ENCODE results near the gene ZNF14.
"Not testable (repeated sequence)": the region's sequence is repeated elsewhere in the genome, so short reads cannot be mapped to it uniquely, and the experiment has no call there.

Gene ZNF14

GRCh38 chr19:19711934-19712828, 20.7 kb downstream of the ZNF14 start:
- Histone ChIP-seq H3K4me2 (ENCODE audit: low read length) (no peak overlapping the region), H3K79me2 (no peaks in the 10 kb centered on the region), H3K27ac (no peak overlapping the region), H3K9me3 (ENCODE audit: control insufficient read depth, low read length) (peaks cover 48% of the 10 kb centered on the region), H3K4me1 (no peaks in the 10 kb centered on the region), H3K4me3 (ENCODE audit: low read depth, low read length) (no peak overlapping the region), H3K36me3 (ENCODE audit: control insufficient read depth, insufficient read depth, low read length) (peaks cover 42% of the 10 kb centered on the region), H3K9ac (no peak overlapping the region), H2AFZ (no peak overlapping the region), H3K27me3 (ENCODE audit: control insufficient read depth, insufficient read depth, low read length) (no peaks in the 10 kb centered on the region)
- TF ChIP-seq CTCF (IDR thresholded peaks at IDR 0.05) = no peak

GRCh38 chr19:19711306-19711933, 21.5 kb downstream of the ZNF14 start:
- Histone ChIP-seq H3K9ac (no peak overlapping the region), H2AFZ (no peak overlapping the region), H3K9me3 (ENCODE audit: control insufficient read depth, low read length) (peaks cover 41% of the 10 kb centered on the region), H3K4me1 (no peaks in the 10 kb centered on the region), H3K27ac (no peak overlapping the region), H3K4me2 (ENCODE audit: low read length) (no peak overlapping the region), H3K4me3 (ENCODE audit: low read depth, low read length) (no peak overlapping the region), H3K27me3 (ENCODE audit: control insufficient read depth, insufficient read depth, low read length) (no peaks in the 10 kb centered on the region), H3K79me2 (no peaks in the 10 kb centered on the region), H3K36me3 (ENCODE audit: control insufficient read depth, insufficient read depth, low read length) (peaks cover 42% of the 10 kb centered on the region)
- no peak for TF ChIP-seq CTCF (IDR thresholded peaks at IDR 0.05)

GRCh38 chr19:19710506-19710905, 22.4 kb downstream of the ZNF14 start:
- Histone ChIP-seq H3K79me2 (no peaks in the 10 kb centered on the region), H3K9me3 (ENCODE audit: control insufficient read depth, low read length) (peaks cover 36% of the 10 kb centered on the region), H3K4me2 (ENCODE audit: low read length) (no peak overlapping the region), H3K4me3 (ENCODE audit: low read depth, low read length) (no peak overlapping the region), H2AFZ (no peak overlapping the region), H3K9ac (no peak overlapping the region), H3K27ac (no peak overlapping the region), H3K4me1 (no peaks in the 10 kb centered on the region), H3K27me3 (ENCODE audit: control insufficient read depth, insufficient read depth, low read length) (no peaks in the 10 kb centered on the region), H3K36me3 (ENCODE audit: control insufficient read depth, insufficient read depth, low read length) (peaks cover 42% of the 10 kb centered on the region)
- no peak for TF ChIP-seq CTCF (IDR thresholded peaks at IDR 0.05)

- Histone ChIP-seq H3K27me3 (ENCODE audit: control insufficient read depth, insufficient read depth, low read length) (no peaks in the 10 kb centered on the region), H3K4me2 (ENCODE audit: low read length) (no peak overlapping the region), H3K9ac (no peak overlapping the region), H2AFZ (no peak overlapping the region), H3K36me3 (ENCODE audit: control insufficient read depth, insufficient read depth, low read length) (peaks cover 6% of the 10 kb centered on the region), H3K4me3 (ENCODE audit: low read depth, low read length) (no peak overlapping the region), H3K4me1 (no peaks in the 10 kb centered on the region), H3K27ac (no peak overlapping the region), H3K79me2 (no peaks in the 10 kb centered on the region), H3K9me3 (ENCODE audit: control insufficient read depth, low read length) (peaks cover 9% of the 10 kb centered on the region)
- no peak for TF ChIP-seq CTCF (IDR thresholded peaks at IDR 0.05)
Observed at GRCh38 chr19:19704836-19705235, 28.1 kb downstream of the ZNF14 start.

GRCh38 chr19:19700493-19700892, 32.4 kb downstream of the ZNF14 start:
- H3K27ac ChIP-seq; H3K9me3 ChIP-seq (ENCODE audit: control insufficient read depth, low read length); H3K36me3 ChIP-seq (ENCODE audit: control insufficient read depth, insufficient read depth, low read length); H3K9ac ChIP-seq; H3K79me2 ChIP-seq; H2AFZ ChIP-seq; H3K4me1 ChIP-seq; H3K27me3 ChIP-seq (ENCODE audit: control insufficient read depth, insufficient read depth, low read length); H3K4me2 ChIP-seq (ENCODE audit: low read length); H3K4me3 ChIP-seq (ENCODE audit: low read depth, low read length): not testable (repeated sequence)

Data from parathyroid adenoma (tissue), 2 donors.